ENCODE data around the gene OCLN.
"Not testable (repeated sequence)": the region's sequence is repeated elsewhere in the genome, so short reads cannot be mapped to it uniquely, and the experiment has no call there.

The OCLN gene

GRCh38 chr5:69451941-69452647, 40.5 kb upstream of the OCLN start:
- no peak for TF ChIP-seq CTCF (IDR thresholded peaks at IDR 0.05)
- Histone ChIP-seq H3K4me3 (ENCODE audit: low read depth in 1 of 2, low read length in 1 of 2) (no peak overlapping the region), H3K4me1 (ENCODE audit: control insufficient read depth in 1 of 2, insufficient read depth in 1 of 2, low read depth in 1 of 2, low read length in 1 of 2) (no peaks in the 10 kb centered on the region), H3K9me3 (no peaks in the 10 kb centered on the region), H3K27me3 (no peaks in the 10 kb centered on the region), H3K36me3 (no peaks in the 10 kb centered on the region), H3K27ac (no peak overlapping the region)

- not testable (repeated sequence) for H3K9me3 ChIP-seq; H3K27me3 ChIP-seq; H3K27ac ChIP-seq; H3K4me1 ChIP-seq (ENCODE audit: control insufficient read depth in 1 of 2, insufficient read depth in 1 of 2, low read depth in 1 of 2, low read length in 1 of 2); H3K4me3 ChIP-seq (ENCODE audit: low read depth in 1 of 2, low read length in 1 of 2); H3K36me3 ChIP-seq
Measured at GRCh38 chr5:69453487-69453886, 39.1 kb upstream of the OCLN start.

DNA sequence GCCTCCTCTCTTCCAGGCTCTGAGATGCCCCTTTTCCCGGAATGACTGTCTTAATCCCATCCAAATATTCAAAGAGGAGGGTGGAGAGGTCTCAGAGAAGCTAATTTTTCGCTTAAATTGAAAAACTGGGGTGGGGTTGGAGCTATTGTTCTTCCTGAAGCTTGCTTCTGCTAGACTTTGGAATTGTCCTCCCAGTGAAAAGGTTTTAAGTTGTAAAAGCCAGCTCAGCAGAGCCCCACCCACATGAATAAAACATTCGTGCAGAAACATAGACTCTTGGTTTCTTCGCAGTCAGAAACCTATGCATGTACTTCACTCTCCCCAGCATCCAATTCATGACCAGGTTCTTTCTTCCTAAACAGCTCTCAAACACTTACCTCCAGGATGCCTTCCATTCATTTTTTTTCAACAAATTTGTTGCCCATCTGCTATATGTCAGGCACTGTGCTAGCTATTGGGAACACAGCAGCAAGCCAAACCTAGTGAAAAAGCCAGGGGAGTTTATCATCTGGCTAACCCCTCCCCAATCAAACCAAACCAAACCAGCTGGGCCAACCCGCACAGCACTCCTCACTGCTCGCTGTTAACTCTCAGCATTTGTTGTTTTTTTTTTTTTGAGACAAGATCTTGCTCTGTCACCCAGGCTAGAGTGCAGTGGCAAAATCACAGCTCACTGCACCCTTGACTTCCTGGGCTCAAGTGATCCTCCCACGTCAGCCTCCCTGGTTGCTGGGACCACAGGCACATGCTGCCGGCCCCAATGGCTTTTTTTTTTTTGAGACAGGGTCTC, 37.9 kb upstream of the OCLN start:
- Histone ChIP-seq H3K4me1 (ENCODE audit: control insufficient read depth in 1 of 2, insufficient read depth in 1 of 2, low read depth in 1 of 2, low read length in 1 of 2) (no peaks in the 10 kb centered on the region), H3K4me3 (ENCODE audit: low read depth in 1 of 2, low read length in 1 of 2) (no peak overlapping the region), H3K36me3 (no peaks in the 10 kb centered on the region), H3K27ac (no peak overlapping the region), H3K9me3 (no peaks in the 10 kb centered on the region), H3K27me3 (no peaks in the 10 kb centered on the region)
- TF ChIP-seq CTCF (IDR thresholded peaks at IDR 0.05) = no peak

DNA sequence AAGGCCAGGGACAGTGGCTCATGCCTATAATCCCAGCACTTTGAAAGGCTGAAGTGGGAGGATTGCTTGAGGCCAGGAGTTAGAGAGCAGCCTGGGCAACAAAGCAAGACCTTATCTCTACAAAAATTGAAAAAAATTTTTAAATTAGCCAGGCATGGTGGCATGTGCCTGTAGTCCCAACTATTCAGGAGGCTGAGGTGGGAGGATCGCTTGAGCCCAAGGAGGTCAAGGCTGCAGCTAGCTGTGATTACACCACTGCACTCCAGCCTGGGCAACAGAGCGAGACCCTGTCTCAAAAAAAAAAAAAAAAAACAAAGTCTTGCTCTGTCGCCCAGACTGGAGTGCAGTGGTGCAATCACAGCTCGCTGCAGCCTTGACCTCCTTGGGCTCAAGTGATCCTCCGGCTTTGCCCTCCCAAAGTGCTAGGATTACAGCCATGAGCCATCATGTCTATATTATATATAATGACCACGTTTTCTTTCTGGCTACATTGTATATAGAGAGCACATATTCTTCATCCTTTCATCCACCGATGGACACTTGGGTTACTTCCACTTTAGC, 37.1 kb upstream of the OCLN start:
- H3K4me1 ChIP-seq (ENCODE audit: control insufficient read depth in 1 of 2, insufficient read depth in 1 of 2, low read depth in 1 of 2, low read length in 1 of 2); H3K9me3 ChIP-seq; H3K36me3 ChIP-seq; H3K27me3 ChIP-seq; H3K4me3 ChIP-seq (ENCODE audit: low read depth in 1 of 2, low read length in 1 of 2); H3K27ac ChIP-seq: not testable (repeated sequence)

DNA sequence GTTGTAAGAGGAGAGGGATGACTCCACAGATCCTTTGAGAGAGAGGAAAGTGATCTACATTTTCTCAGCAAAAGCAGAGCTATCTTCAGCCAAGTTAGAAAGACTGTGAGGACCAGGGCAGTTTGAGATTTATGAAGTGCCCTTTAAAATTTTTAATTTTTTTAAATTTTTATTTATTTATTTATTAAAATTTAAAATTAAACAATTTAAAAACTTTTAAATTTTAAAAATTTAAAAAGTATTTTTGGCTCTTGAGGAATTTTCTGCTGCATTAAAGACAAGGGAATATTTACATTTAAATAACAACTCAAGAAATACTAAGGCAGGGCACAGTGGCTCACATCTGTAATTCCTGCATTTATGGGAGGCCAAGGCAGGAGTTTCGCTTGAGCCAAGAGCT, 30.4 kb upstream of the OCLN start:
- H3K36me3 ChIP-seq = no peaks in the 10 kb centered on the region
- H3K4me1 ChIP-seq (ENCODE audit: control insufficient read depth in 1 of 2, insufficient read depth in 1 of 2, low read depth in 1 of 2, low read length in 1 of 2) = no peaks in the 10 kb centered on the region
- no peaks in the 10 kb centered on the region for H3K27me3 ChIP-seq
- no peak overlapping the region for H3K27ac ChIP-seq
- H3K9me3 ChIP-seq = no peaks in the 10 kb centered on the region
- H3K4me3 ChIP-seq (ENCODE audit: low read depth in 1 of 2, low read length in 1 of 2) = no peak overlapping the region
- no peak for TF ChIP-seq CTCF (IDR thresholded peaks at IDR 0.05)

GRCh38 chr5:69466375-69466774, 26.2 kb upstream of the OCLN start:
- not testable (repeated sequence) for H3K27ac ChIP-seq; H3K4me3 ChIP-seq (ENCODE audit: low read depth in 1 of 2, low read length in 1 of 2); H3K9me3 ChIP-seq; H3K27me3 ChIP-seq; H3K4me1 ChIP-seq (ENCODE audit: control insufficient read depth in 1 of 2, insufficient read depth in 1 of 2, low read depth in 1 of 2, low read length in 1 of 2); H3K36me3 ChIP-seq
